ENCODE data around the gene ZNF862. TPM values are rescaled to one million over a fixed set of nuclear protein-coding genes. Genes with fewer than 3 reads are reported as not detected.
A peak's percentile ranks its signal among the peaks of the same experiment; 100 is the strongest.
"Not testable (repeated sequence)": the region's sequence is repeated elsewhere in the genome, so short reads cannot be mapped to it uniquely, and the experiment has no call there.

The ZNF862 gene
- total RNA-seq, 1 donor from 2014 or later = 34.1 TPM

DNA sequence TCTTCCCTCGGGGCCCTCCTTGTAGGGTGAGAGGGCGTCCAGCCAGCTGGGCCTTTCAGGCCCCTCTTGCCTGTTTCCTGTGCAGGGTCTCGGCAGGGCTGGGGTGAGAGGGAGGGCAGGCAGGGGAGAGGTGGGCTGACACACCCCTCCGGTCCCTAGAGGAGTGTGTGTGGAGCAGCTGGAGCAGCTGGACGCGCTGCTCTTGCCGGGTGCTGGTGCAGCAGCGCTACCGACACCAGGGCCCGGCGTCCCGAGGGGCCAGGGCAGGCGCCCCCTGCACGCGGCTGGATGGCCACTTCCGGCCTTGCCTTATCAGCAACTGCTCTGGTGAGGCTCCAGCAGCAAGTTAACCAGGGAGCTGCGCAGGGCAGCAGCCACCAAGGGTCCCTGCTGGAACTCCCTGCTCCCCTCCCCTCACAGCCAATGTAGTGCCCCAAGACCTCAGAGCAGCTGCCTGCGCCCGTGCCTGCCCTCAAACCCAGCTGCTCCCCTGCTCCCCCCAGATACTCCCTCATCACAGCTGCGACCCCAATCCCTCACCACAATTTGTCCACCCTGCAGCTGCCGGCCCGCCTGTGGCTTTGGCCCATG, 15.7 kb upstream of the ZNF862 start:
- intact Hi-C loops (cut with DNase I) = no loop called here
- DNase-seq (ENCODE audit: low spot score) = no peak

DNA sequence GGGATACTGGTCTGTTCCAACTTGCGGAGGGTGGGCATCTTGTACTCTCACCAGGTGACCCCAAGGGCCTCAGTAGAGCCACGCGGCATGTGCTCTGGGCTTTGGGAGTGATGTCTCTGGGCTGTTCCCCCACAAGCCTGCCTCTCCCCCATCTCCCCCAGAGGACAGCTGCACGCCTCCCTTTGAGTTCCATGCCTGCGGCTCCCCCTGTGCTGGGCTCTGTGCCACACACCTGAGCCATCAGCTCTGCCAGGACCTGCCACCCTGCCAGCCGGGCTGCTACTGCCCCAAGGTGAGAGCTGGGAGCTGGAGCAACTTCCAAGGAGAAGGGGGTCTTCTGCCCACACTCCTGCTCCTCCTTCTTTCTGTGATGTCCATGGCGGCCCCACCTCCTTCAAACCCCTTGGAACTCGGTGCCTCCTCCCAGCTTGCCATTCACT, 15.0 kb upstream of the ZNF862 start:
- no peak for DNase-seq (ENCODE audit: low spot score)
- no peak for ATAC-seq
- intact Hi-C loops (cut with DNase I) = no loop called here

More for the DNA sequence above, 15.7 kb upstream of the ZNF862 start:
- no peak for ATAC-seq

DNA sequence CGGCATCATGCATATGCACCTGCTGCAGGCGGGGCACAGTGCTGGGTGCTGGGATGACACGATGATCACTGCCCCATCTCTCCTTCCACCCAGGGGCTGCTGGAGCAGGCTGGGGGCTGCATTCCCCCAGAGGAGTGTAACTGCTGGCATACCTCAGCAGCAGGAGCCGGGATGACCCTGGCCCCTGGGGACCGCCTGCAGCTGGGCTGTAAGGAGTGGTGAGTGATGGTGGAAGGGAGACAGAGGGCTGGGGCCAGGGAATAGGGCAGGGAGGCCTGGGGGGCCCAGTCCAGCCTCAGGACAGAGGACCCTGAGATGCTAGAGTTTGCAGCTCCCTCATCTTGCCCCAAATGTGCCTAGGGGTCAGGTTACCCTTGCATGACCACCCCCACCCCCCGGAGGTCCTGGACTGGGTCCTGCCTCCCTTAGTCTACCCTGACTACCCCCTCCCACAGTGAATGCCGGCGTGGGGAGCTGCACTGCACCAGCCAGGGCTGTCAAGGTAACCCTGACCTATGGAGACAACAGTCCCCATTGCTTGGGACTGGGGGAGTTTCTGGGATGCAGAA, 14.5 kb upstream of the ZNF862 start:
- intact Hi-C loops (cut with DNase I) = no loop called here
- no peak for ATAC-seq
- no peak for DNase-seq (ENCODE audit: low spot score)

DNA sequence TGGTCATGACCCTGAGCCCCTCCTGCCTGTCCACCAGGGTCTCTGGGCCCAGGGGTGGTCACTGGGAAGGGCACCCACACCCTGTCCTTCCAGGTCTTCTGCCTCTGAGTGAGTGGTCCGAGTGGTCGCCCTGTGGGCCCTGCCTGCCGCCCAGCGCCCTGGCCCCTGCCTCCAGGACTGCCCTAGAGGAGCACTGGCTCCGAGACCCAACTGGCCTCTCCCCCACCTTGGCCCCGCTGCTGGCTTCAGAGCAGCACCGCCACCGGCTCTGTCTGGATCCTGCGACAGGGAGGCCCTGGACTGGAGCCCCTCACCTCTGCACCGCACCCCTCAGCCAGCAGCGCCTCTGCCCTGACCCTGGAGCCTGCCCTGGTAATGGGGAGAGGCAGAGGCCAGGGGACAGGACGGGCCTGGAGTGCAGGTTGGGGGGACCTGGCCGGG, 13.9 kb upstream of the ZNF862 start:
- no peak for DNase-seq (ENCODE audit: low spot score)
- intact Hi-C loops (cut with DNase I) = no loop called here
- no peak for ATAC-seq

DNA sequence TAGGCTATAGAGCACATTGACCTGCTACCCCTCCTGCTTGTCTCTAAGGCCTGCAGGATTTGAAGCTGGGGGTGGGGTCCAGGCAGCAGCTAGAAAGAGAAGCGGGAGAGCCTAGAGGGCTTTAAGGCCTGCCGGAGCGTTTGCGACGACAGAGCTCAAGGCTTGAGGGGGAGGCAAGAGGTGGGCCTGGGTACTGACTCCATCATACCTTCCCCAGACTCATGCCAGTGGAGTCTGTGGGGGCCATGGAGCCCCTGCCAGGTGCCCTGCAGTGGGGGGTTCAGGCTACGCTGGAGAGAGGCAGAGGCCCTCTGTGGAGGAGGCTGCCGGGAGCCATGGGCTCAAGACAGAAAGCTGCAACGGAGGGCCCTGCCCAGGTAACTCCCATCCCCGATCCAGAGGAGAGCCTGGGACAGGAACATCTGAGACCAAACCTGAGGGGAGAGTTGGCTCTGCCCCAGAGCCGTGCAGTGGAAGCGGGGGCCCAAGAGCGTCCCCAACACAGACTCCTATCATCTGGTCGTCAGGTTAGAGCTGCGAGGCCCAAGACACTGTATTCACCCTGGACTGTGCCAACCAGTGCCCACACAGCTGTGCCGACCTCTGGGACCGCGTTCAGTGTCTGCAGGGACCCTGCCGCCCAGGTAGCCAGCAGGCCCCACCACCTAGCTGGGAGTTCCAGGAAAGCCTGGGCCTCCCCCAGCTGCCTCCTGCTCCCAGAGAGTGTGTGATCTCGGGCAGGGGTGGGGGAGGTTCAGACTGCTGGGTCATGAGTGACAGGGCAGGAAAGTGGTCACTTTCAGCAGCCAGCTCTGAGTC, 13.2 kb upstream of the ZNF862 start:
- DNase-seq (ENCODE audit: low spot score) (no peak), ATAC-seq (no peak)
- intact Hi-C loops (cut with DNase I) = no loop called here

DNA sequence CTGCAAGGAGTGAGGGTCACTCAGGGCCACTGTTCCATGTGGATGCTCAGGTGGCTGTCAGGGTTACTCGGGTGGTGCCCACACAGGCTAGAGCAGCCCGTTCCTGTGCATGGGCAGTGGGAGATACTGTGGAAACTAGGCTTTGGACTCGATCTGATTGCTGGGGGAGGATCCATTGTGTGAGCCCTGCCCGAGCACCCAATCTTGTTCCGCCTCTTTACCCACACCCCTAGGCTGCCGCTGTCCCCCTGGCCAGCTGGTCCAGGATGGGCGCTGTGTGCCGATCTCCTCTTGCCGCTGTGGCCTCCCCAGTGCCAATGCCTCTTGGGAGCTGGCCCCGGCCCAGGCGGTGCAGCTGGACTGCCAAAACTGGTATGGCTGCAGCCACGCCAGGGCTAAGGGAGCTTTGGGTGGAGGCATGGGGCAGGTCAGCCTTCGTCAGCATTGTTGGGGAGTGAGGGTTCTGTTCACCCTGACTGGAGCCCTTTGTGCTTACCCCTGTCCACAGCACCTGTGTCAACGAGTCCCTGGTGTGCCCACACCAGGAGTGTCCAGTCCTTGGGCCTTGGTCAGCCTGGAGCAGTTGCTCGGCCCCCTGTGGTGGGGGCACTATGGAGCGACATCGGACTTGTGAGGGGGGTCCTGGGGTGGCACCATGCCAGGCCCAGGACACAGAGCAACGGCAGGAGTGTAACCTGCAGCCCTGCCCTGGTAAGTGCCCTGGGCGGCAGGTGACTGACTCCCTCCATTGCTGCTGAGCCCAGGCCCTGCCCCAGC, 12.4 kb upstream of the ZNF862 start:
- intact Hi-C loops (cut with DNase I) = no loop called here
- ATAC-seq = no peak
- no peak for DNase-seq (ENCODE audit: low spot score)

DNA sequence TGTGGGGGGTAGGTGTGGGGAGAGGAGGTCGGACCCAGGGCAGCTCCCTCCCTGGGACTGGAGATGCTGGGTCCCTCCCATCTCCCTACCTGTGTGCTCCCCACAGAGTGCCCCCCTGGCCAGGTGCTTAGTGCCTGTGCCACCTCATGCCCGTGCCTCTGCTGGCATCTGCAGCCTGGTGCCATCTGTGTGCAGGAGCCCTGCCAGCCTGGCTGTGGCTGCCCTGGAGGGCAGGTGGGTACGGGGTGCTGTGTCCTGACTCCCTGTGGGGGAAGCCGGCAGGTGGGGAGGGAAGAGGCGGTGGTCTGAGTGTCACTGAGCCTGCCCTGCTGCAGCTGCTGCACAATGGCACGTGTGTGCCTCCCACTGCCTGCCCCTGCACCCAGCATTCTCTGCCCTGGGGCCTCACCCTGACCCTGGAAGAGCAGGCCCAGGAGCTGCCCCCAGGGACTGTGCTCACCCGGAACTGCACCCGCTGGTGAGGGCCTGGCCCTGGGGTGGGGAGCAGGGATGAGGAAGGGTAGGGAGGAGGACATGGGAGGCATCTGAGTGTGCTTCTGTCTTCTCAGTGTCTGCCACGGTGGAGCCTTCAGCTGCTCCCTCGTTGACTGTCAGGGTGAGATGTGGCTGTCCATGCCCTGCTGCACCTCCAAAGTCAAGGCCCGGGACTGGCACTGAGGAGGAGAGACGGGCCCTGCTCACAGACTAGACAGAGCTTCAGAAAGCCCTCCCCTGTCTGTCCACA, 11.7 kb upstream of the ZNF862 start:
- intact Hi-C loops (cut with DNase I) = no loop called here
- no peak for DNase-seq (ENCODE audit: low spot score)
- ATAC-seq = no peak

DNA sequence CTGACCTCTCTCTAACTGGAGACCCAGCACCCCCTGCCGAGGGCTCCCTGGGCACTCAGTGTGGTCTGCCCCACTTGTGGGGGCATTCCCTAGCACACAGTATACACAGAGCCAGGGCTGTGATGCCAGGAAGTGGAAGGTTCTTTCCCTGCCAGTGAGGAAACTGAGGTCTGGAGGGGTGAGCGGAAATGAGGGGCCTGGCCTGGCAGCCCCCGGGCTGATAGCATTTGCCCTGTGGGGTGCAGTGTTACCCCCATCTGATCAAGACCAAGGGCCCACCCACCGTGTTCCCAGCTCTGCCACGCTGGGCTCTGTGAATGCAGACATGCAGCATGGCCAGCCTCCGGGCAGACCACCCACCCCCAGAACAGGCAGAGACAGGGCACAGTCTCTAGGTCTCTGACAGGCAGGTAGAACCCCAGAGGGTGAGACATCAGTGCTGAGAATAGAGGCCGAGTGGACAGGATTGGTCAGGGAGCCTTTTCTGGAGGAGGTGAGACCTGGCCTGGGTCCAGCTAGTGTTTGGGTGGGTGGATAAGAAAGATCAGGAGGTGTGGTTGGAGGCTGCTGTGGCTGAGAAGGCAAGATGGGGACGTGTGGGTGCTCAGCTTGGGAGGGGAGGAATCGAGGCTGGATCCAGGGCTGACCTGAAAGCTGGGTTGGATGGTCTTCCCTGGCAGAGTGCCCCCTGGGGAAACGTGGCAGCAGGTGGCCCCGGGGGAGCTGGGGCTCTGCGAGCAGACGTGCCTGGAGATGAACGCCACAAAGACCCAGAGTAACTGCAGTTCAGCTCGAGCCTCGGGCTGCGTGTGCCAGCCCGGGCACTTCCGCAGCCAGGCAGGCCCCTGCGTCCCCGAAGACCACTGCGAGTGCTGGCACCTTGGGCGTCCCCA, 10.8 kb upstream of the ZNF862 start:
- intact Hi-C loops (cut with DNase I) = no loop called here

DNA sequence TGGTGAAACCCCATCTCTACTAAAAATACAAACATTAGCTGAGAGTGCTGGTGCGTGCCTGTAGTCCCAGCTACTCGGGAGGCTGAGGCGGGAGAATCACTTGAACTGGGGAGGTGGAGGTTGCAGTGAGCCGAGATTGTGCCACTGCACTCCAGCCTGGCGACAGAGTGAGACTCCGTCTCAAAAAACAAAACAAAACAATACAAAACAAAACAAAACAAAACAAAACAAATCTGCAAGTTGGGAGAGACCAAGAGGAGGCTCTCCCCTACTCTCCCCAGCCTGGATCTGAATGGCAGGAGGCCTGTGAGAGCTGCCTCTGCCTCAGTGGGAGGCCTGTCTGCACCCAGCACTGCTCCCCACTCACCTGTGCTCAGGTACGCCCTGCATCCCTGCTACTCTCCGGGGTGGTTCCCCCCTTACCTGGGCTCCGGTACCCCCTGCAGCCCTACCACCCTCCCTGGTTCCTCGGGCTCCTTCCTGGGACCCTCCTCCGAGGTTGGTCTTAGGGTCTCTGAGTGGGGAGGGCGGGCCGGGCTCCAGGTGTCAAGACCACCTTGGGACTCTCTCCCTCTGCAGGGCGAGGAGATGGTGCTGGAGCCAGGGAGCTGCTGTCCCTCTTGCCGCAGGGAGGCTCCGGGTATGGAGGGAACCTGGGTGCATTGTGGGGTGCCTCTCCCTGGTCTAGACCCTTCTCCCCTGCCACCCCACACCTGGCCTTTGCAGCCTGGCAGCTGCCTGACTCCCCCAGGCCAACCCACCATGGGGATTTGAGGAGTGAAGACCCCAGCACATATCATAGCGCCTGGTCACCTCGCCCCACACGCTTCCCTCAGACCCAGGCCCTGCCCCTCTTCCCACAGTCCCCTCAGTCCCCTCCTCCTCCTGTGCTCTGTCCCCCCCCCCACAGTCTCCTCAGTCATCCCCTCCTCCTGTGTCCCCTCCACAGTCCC, 9.5 kb upstream of the ZNF862 start:
- no peak for ATAC-seq
- no peak for DNase-seq (ENCODE audit: low spot score)
- intact Hi-C loops (cut with DNase I) = no loop called here

More for the DNA sequence above, 10.8 kb upstream of the ZNF862 start:
- no peak for ATAC-seq
- no peak for DNase-seq (ENCODE audit: low spot score)

DNA sequence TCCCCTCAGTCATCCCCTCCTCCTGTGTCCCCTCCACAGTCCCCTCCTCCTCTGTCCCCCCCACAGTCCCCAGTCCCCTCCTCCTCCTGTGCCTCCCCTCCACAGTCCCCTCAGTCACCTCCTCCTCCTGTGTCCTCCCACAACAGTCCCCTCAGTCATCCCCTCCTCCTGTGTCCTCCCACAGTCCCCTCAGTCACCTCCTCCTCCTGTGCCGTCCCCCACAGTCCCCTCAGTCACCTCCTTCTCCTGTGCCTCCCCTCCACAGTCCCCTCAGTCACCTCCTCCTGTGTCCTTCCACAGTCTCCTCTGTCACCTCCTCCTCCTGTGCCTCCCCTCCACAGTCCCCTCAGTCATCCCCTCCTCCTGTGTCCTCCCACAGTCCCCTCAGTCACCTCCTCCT, 7.6 kb upstream of the ZNF862 start:
- ATAC-seq; DNase-seq (ENCODE audit: low spot score); intact Hi-C loops (cut with DNase I): not testable (repeated sequence)

DNA sequence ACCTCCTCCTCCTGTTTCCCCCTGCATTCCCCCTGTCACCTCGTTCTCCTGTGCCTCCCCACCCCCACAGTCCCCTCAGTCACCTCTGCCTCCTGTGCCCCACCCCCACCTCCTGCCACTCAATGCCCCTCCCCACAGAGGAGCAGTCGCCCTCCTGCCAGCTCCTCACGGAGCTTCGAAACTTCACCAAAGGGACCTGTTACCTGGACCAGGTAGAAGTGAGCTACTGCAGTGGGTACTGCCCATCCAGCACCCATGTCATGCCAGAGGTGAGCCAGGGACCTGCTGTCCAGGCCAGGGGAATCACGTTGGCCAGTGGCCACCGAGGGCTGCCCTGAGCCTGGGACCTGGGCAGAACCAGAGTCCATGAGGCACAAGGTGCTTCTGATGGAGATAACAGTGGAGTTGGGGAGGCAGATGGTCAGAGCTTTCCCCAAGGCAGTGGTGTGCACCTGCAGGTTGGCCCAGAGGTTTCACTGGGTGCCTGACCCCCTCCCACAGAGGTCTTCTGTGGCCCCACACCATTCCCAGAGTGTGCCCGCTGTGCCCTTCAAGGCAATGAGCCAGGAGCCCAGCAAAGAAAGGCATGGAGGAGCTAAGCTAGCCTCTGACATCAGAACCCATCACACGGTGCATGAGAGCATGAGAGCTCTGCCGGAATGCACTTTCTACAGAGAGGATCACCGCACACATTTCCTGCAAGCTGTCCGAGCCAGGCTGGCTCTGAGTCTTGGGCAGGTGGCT, 7.0 kb upstream of the ZNF862 start:
- ATAC-seq (no peak), DNase-seq (ENCODE audit: low spot score) (no peak)
- intact Hi-C loops (cut with DNase I) = no loop called here

DNA sequence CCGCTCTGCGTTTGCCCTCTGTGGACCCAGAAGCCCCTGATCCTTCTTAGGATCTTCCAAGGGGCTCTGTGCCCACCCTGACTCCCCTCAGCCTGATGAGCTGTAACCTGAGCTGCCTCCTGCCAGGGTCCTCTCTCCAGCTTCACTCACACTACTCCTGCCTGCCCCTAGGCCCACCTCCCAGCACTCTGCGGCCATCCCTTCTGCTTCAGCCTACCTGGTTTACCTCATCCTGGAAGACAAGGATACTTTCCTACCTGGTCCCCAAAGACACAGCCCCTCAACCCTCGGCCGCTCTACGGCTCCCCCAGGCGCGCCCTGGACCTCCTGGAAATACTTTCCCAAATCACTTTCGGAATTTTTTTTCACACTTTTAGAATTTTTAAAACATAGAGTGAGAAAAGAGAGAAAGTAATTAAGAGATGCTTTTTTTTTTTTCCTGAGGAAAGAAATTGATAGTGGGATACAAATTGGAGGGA, 6.4 kb upstream of the ZNF862 start:
- no peak for ATAC-seq
- DNase-seq (ENCODE audit: low spot score) = no peak
- intact Hi-C loops (cut with DNase I) = no loop called here

DNA sequence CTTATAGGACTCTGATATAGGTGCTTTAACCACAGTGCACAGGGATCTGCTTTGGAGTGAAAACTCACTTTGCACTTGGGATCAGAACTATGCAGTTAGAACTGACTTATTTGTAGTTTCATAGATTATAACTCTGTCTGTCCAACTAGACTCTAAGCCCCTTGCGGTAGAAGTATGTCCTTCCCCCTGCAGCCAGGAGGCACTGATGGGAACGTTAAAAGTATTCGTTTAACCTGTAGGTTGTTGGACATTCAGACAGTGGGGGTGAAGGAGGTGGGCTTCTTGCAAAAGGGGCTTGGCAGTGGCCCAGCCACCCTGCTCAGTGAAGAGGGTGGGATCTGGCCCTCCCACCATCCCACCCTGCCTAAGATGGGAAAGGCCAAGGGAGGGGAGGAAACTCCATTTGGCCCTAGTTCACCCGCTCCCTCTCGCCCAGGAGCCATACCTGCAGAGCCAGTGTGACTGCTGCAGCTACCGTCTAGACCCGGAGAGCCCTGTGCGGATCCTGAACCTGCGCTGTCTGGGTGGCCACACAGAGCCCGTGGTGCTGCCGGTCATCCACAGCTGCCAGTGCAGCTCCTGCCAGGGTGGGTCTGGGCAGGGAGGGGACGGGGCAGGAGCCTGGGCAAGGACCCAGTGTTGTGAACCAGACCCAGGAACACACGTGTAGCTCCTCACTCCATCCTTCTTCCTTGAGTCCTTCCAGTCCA, 5.7 kb upstream of the ZNF862 start:
- ATAC-seq = no peak
- intact Hi-C loops (cut with DNase I) = no loop called here
- no peak for DNase-seq (ENCODE audit: low spot score)

DNA sequence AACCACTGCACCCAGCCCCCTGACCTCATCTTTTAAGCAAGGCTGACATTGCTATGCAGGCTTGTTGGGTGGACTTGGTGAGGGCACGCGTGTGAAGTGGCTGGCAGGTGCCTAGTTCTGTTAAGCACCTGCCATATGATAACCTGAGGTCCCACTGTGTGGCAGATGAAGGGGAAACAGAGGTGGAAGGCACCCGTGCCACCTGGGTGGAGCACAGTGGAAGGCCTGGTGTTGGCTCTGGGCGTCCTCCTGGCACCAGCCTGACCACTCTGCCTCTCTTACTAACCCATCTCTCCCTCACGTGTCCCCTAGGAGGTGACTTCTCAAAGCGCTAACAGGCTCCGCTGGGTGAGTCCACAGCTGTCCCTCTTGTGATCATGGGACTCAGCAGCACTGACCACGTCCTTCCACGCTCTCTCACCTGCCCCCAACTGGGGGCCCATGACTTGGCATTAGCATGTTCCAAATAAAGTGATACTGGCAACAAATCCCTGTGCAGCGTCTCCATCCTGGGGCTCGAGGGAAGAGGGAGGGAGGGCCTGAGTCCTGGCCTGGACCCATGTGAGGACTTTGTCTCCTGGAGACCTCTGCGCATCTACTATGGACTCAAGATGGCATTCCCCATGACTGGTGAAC, 4.6 kb upstream of the ZNF862 start:
- ATAC-seq = no peak
- intact Hi-C loops (cut with DNase I) = no loop called here
- peak; percentile 47 for DNase-seq (ENCODE audit: low spot score)

DNA sequence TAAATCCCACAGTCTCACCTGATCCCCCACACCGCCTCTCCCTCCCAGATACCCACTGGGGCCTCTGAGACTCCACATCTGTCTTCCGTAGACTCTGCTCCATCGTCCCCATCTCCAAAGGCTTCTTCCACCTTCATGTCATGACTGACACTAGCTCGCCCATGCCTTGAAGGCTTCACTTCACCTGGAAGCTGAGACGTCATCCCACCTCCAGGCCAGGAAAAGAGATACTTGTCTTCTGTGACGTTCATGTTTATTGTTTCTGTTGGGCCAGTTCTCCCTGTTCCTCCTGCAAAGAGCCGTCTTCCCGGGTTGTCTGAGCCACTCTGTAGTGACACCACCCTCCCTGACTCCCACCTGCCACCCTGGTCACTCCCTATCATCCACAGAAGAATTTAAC, 3.6 kb upstream of the ZNF862 start:
- intact Hi-C loops (cut with DNase I) = no loop called here
- no peak for DNase-seq (ENCODE audit: low spot score)
- ATAC-seq = no peak

All from sciatic nerve (tissue), 2 donors.